ENCODE results near the gene TBRG4. TPM values are rescaled to one million over a fixed set of nuclear protein-coding genes. Genes with fewer than 3 reads are reported as not detected.

Gene TBRG4
- total RNA-seq, 1 donor: 80.7 TPM

DNA sequence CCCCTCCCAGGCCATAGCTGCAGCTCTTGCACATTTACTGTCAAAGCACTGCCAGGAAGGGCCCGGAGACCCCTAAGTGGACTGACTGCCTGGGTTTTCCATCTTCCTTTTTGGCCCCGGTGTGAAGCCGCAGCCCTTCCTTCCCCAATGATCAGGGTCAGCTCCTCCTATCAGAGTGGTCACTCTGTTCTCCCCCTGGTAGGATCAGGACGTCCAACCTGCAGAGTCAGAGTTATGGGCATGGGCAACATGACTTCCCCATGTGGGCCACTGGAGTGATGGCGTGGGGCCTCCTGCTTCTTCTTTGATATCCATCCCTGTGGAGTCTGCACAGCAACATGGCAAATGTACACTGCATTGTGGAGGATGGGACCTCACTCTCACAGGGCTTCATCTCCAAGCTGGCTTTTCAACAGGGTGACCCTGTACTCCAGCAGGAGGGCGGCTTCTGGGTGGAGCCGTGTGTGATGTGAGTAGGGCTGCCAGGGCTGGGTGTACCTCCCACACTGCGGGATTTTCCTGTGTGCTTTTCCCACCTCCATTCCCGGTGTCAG, 39.7 kb upstream of the TBRG4 start:
- TF ChIP-seq, protein P1, sequence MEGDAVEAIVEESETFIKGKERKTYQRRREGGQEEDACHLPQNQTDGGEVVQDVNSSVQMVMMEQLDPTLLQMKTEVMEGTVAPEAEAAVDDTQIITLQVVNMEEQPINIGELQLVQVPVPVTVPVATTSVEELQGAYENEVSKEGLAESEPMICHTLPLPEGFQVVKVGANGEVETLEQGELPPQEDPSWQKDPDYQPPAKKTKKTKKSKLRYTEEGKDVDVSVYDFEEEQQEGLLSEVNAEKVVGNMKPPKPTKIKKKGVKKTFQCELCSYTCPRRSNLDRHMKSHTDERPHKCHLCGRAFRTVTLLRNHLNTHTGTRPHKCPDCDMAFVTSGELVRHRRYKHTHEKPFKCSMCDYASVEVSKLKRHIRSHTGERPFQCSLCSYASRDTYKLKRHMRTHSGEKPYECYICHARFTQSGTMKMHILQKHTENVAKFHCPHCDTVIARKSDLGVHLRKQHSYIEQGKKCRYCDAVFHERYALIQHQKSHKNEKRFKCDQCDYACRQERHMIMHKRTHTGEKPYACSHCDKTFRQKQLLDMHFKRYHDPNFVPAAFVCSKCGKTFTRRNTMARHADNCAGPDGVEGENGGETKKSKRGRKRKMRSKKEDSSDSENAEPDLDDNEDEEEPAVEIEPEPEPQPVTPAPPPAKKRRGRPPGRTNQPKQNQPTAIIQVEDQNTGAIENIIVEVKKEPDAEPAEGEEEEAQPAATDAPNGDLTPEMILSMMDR (IDR thresholded peaks at IDR 0.05; ENCODE audit: insufficient read depth, low read depth, low read length): no peak
- DNase-seq (ENCODE audit: low read depth): no peak
- H3K4me3 ChIP-seq (ENCODE audit: low read depth, low read length): no peak overlapping the region

DNA sequence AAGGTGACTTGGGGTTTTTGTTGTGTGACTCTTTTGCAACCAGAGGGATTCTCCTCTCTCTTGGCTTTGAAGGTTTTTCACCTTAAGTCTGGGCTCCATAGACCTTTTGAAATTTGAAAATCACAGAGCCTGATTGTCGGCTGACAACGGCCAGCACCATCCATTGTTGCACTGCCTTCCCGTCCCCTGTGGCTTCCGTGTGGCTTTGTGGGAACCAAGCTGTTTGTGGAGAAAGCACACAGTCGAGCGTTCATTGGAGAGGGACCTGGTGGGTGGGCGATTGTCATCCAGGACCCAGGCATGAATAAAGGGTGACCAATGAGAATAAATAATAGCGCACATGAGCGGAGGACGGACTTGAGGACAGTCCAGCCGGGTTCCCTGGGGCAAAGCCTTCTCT, 38.7 kb upstream of the TBRG4 start:
- TF ChIP-seq, protein P1 (IDR thresholded peaks at IDR 0.05; ENCODE audit: insufficient read depth, low read depth, low read length): no peak
- H3K4me3 ChIP-seq (ENCODE audit: low read depth, low read length): no peak overlapping the region
- DNase-seq (ENCODE audit: low read depth): no peak

DNA sequence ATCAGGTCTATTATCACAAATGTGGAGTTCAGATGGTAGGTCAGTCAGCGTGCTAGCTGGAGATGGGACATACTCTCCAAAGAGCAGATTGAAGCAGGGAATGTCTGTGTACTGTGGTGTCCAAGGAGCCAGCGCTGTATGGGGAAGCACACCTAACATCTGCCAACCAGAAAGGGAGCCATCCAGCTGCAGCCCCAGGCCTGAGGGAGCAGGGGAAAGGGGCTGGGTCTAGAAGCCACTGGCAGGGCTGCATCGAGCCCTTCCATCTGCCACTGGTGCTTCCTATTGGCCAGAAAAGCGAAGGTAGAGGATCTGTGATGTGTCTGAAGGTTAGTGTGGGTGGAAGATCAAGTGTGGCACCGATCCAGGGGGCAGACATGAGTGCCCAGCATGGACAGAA, 38.1 kb upstream of the TBRG4 start:
- TF ChIP-seq, protein P1 (IDR thresholded peaks at IDR 0.05; ENCODE audit: insufficient read depth, low read depth, low read length): no peak
- no peak overlapping the region for H3K4me3 ChIP-seq (ENCODE audit: low read depth, low read length)
- DNase-seq (ENCODE audit: low read depth): no peak

DNA sequence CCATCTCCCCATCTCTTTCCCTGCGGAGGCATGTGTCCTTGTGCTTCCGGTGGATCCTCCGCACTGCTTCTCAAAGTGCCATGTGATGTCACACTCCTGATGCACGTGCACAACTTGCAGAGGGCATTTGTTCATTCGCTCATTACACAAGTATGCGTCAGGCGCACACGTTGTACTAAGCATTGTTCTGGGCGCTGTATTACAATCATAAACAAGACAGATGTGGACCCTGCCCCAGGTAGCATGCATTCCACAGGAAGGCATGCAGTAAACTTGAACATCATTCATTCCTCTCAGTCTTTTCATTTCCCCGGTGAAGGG, 37.1 kb upstream of the TBRG4 start:
- no peak for DNase-seq (ENCODE audit: low read depth)
- TF ChIP-seq, protein P1 (IDR thresholded peaks at IDR 0.05; ENCODE audit: insufficient read depth, low read depth, low read length): no peak
- H3K4me3 ChIP-seq (ENCODE audit: low read depth, low read length): no peak overlapping the region

DNA sequence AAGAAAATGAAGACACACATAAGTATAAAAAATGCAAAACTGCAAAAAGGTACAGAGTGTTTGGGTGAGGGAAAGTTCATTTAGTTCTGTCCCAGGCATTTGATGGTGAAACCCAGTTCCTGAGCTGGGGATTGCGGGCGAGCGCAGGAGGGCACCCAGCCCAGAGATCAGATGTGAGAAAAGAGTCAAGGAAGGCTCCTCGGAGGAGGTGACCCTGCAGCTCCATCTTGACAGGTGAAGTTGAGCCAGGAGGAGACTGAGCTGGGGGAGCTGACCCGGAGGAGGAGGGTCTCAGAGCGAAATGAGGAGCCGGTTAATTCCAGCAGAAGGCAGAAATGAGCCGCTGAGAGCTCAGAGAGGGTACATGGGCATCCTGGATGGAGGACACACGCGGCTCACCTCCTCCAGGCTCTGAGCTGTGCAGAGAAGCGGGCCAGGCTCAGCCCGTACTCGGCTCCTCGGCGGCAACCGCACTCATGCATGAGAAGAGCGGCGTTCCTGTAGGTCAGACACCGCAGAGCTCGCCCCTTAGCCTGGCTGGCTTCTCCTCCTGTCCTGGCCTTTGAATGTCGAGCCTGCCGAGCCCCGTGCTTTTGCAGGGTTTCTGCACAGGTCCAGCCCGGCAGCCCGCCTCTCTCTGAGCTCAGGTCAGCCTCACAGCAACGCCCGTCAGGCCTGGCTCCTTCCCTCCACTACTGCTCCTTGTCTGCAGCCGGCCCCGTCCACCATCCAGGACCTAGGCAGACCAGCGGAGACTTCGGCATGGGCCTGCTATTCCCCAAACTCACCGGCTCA, 36.6 kb upstream of the TBRG4 start:
- no peak for DNase-seq (ENCODE audit: low read depth)
- TF ChIP-seq, protein P1 (IDR thresholded peaks at IDR 0.05; ENCODE audit: insufficient read depth, low read depth, low read length): no peak
- no peak overlapping the region for H3K4me3 ChIP-seq (ENCODE audit: low read depth, low read length)

DNA sequence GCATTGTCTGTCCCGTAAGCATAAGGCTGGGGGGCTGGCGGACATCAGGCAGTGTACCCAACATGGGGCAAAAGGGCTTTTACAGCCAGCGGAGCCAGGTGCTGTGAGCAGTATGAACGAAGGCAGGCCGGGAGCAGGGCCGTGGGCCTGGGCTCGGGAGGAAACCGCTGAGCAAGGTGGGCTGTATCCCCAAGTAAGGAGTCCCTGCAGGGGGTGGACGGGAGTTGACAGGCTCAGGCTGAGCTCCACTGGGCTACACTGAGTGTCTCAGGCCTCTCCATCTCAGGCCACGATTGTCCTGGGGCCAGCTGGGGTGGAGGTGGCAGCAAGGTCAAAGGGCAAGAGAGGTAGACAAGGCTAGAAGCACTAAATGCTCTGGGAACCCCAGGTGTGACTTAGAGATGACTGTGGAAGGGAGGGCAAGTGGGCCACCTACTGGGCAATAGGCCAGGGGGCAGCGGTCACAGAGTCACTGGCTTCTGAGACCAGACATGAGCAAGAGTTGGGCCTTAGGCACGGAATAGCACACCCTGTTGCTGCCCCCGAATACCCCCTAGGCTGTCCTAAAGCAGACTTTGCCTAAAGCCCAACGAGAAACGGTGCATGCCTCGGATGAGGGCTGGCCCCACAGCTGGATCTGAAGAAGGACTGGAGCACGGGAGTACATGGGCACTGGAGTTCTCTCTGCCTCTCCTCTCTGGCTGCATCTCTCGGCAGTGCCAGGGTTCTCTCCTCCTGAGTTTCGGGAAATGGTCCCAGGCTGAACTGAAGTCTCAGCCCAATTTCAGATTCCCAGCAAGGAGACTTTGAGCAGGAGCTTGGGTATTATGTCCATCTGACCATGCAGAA, 35.3 kb upstream of the TBRG4 start:
- DNase-seq (ENCODE audit: low read depth): no peak
- H3K4me3 ChIP-seq (ENCODE audit: low read depth, low read length): no peak overlapping the region
- TF ChIP-seq, protein P1 (IDR thresholded peaks at IDR 0.05; ENCODE audit: insufficient read depth, low read depth, low read length): no peak
